ENCODE measurements around the gene RIPPLY3. TPM values are rescaled to one million over a fixed set of nuclear protein-coding genes. Genes with fewer than 3 reads are reported as not detected.
A peak's percentile ranks its signal among the peaks of the same experiment; 100 is the strongest.

RIPPLY3 gene
- total RNA-seq, 1 experiment from 2014 or later, result not detected

DNA sequence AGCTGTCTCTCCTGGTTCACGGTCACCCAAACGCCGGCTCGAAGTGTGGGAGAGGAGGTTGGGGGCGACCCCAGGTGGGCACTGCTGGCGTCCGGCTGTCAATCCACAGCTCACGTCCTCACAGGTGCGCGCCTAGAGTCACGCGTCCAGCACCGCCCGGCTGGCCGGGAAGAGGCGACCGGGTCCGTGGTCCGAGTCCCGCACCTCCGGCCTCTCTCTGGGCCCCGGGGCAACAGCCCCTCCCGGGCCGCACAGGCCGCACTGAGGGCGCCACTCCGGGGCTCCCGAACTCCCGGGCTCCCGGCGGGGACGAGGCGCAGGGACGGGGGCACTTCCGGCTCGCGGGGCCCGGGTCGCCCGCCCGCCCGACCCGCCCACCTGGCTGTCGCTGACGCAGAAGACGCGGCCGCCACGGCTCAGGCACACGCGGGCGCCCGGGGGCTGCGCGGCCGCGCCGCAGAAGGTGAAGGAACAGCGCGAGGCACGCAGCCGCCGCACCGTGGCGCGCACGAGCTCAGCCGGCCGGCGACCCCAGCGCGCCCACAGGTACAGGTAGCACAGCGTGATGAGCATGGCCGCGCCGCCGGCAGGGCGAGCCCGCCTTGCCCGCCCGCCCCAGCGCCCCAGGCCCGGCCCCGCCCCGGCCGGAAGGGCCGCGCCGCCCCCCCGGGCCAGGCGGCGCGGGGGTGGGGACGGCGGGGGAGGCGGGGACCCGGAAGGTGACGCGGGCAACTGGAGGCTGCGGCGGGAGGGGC, 40.3 kb upstream of the RIPPLY3 start, which contains the start of gene HLCS:
HLCS (minus strand) TSS at position 604 of the 755 bp plus-strand sequence; CDS start at position 573, 31 bp downstream.
- Histone ChIP-seq H4K20me1 (ENCODE audit: insufficient read depth) (no peaks in the 10 kb centered on the region), H3K4me3 (replicated peaks in 1 of 2; ENCODE audit: low read depth in 1 of 2, low read length in 2 of 2) (peak within 1 kb of the TSS; percentile 81 to 82), H3K4me2 (ENCODE audit: low read length) (peak within 1 kb of the TSS; percentile 77), H2AFZ (ENCODE audit: low read depth, low read length, poor library complexity, severe bottlenecking) (no peak within 1 kb of the TSS), H3K9ac (ENCODE audit: low read length) (peak within 1 kb of the TSS; percentile 87), H3K9me3 (ENCODE audit: control insufficient read depth in 1 of 2, insufficient read depth in 1 of 2, low read depth in 1 of 2, low read length in 2 of 2) (no peaks in the 10 kb centered on the region), H3K27me3 (ENCODE audit: insufficient read depth, low read length) (no peaks in the 10 kb centered on the region), H3K36me3 (ENCODE audit: control insufficient read depth in 1 of 2, insufficient read depth in 2 of 2, low read length in 2 of 2) (peaks cover 0 to 3% of the 10 kb centered on the region in 2 experiments; a peak in 1 of 4 replicates), H3K27ac (ENCODE audit: low read depth, low read length) (peak within 1 kb of the TSS; percentile 90), H3K79me2 (ENCODE audit: insufficient read depth, low read length) (peaks cover 16% of the 10 kb centered on the region), H3K4me1 (ENCODE audit: control insufficient read depth in 1 of 2, insufficient read depth in 2 of 2, low read length in 2 of 2) (peaks cover 11 to 18% of the 10 kb centered on the region in 2 experiments), H3K9me2 (ENCODE audit: insufficient read depth) (no peaks in the 10 kb centered on the region)
- intact Hi-C loops (cut with micrococcal nuclease), result no loop called here
- ChIA-PET CTCF (interaction anchor here (0.9 to 4.2 kb wide), 5 partner anchors 11 to 336 kb away, joined by 3 to 21 read pairs (median 4); no protein-coding TSS in a partner anchor), RAD21 (ENCODE audit: low non-redundant PET in 1 of 2, low total read pairs in 2 of 2, uncharacterized antibody in 2 of 2, unreplicated experiment in 2 of 2) (interaction anchor here in 1 of 2 experiments (1.2 kb wide), 1 partner anchor 44 kb away, joined by 3 read pairs; no protein-coding TSS in a partner anchor), POLR2A (interaction anchor here (1.0 to 1.2 kb wide), 4 partner anchors 9 to 105 kb away, joined by 3 to 7 read pairs (median 4); no protein-coding TSS in a partner anchor)
- peak; percentile 87 for ATAC-seq
- BruUV-seq (replicated peaks), result no TSS peak
- no peak for DNase-seq (ENCODE audit: low read depth, low spot score)
- TF ChIP-seq POLR2A (IDR thresholded peaks at IDR 0.05; ENCODE audit: borderline replicate concordance, extremely low read depth, insufficient read depth, insufficient read length), result peak; percentile 49
- TF ChIP-seq, protein P1, sequence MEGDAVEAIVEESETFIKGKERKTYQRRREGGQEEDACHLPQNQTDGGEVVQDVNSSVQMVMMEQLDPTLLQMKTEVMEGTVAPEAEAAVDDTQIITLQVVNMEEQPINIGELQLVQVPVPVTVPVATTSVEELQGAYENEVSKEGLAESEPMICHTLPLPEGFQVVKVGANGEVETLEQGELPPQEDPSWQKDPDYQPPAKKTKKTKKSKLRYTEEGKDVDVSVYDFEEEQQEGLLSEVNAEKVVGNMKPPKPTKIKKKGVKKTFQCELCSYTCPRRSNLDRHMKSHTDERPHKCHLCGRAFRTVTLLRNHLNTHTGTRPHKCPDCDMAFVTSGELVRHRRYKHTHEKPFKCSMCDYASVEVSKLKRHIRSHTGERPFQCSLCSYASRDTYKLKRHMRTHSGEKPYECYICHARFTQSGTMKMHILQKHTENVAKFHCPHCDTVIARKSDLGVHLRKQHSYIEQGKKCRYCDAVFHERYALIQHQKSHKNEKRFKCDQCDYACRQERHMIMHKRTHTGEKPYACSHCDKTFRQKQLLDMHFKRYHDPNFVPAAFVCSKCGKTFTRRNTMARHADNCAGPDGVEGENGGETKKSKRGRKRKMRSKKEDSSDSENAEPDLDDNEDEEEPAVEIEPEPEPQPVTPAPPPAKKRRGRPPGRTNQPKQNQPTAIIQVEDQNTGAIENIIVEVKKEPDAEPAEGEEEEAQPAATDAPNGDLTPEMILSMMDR (IDR thresholded peaks at IDR 0.05 in 2 of 3, conservative IDR thresholded peaks at IDR 0.05 in 1 of 3; ENCODE audit: borderline replicate concordance in 1 of 3, insufficient read depth in 1 of 3, low read depth in 2 of 3, low read length in 2 of 3), result peak in 1 of 3 experiments; percentile 5; a peak in 1 of 6 replicates
- TF ChIP-seq ZNF274 (IDR thresholded peaks at IDR 0.05; ENCODE audit: low read depth, low read length), result no peak
- no peak for TF ChIP-seq FOSL1 (IDR thresholded peaks at IDR 0.05; ENCODE audit: low read depth)
- TF ChIP-seq ZFX (IDR thresholded peaks at IDR 0.05), result peak; percentile 65
- no peak for TF ChIP-seq CEBPB (IDR thresholded peaks at IDR 0.05; ENCODE audit: low read depth)
- TF ChIP-seq, protein P2, sequence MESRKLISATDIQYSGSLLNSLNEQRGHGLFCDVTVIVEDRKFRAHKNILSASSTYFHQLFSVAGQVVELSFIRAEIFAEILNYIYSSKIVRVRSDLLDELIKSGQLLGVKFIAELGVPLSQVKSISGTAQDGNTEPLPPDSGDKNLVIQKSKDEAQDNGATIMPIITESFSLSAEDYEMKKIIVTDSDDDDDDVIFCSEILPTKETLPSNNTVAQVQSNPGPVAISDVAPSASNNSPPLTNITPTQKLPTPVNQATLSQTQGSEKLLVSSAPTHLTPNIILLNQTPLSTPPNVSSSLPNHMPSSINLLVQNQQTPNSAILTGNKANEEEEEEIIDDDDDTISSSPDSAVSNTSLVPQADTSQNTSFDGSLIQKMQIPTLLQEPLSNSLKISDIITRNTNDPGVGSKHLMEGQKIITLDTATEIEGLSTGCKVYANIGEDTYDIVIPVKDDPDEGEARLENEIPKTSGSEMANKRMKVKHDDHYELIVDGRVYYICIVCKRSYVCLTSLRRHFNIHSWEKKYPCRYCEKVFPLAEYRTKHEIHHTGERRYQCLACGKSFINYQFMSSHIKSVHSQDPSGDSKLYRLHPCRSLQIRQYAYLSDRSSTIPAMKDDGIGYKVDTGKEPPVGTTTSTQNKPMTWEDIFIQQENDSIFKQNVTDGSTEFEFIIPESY (IDR thresholded peaks at IDR 0.05; ENCODE audit: extremely low read depth, insufficient replicate concordance, low read length), result no peak
- peak; percentile 68 for TF ChIP-seq POLR2AphosphoS5 (IDR thresholded peaks at IDR 0.05; ENCODE audit: low read depth, low read length)
- TF ChIP-seq EGR1 (IDR thresholded peaks at IDR 0.05; ENCODE audit: low read depth), result peak; percentile 24; the same call in 1 of the 2 replicates
- TF ChIP-seq EZH2 (IDR thresholded peaks at IDR 0.05), result no peak
- TF ChIP-seq, protein P3, sequence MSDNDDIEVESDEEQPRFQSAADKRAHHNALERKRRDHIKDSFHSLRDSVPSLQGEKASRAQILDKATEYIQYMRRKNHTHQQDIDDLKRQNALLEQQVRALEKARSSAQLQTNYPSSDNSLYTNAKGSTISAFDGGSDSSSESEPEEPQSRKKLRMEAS (IDR thresholded peaks at IDR 0.05), result peak; percentile 54
- TF ChIP-seq, protein P4, sequence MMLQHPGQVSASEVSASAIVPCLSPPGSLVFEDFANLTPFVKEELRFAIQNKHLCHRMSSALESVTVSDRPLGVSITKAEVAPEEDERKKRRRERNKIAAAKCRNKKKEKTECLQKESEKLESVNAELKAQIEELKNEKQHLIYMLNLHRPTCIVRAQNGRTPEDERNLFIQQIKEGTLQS (IDR thresholded peaks at IDR 0.05), result no peak
- TF ChIP-seq ELF1 (IDR thresholded peaks at IDR 0.05; ENCODE audit: borderline replicate concordance, low read depth), result no peak
- no peak for TF ChIP-seq SRF (IDR thresholded peaks at IDR 0.05; ENCODE audit: low read depth)
- TF ChIP-seq SP1 (IDR thresholded peaks at IDR 0.05; ENCODE audit: low read depth), result no peak
- TF ChIP-seq TCF7L2 (IDR thresholded peaks at IDR 0.05; ENCODE audit: borderline replicate concordance, extremely low read depth, insufficient read depth, insufficient read length), result no peak

All from HCT116 (cell line).